OCI-LY3 (cell line): ENCODE data around the gene GTPBP10.

Experiments used
- H2AFZ ChIP-seq: fragments of 200-600, 300-600 bp; shearing (Covaris generic); 2 replicates; pipeline ENCODE4 v1.6.0; 2014; ENCODE audit warnings: antibody characterized with exemption, low read depth, low read length
- H3K27ac ChIP-seq: fragments of 200-600, 300-600 bp; sonication (generic); 2 replicates; pipeline ENCODE4 v1.5.1; 2014; ENCODE audit warnings: mild to moderate bottlenecking, low read length, moderate library complexity, mixed read lengths
- H3K27me3 ChIP-seq: fragments of 200-600, 300-600 bp; sonication (generic); 2 replicates; pipeline ENCODE4 v1.6.1; 2014; ENCODE audit warnings: low read depth, low read length, mixed read lengths
- H3K36me3 ChIP-seq: fragments of 200-600, 300-600 bp; sonication (generic); replicated peaks from 2 replicates; pipeline ENCODE3; 2014; ENCODE audit warnings: low read depth, low read length, mixed read lengths
- H3K4me1 ChIP-seq: fragments of 300-600, 200-600 bp; sonication (generic); 2 replicates; pipeline ENCODE4 v1.6.1; 2014; ENCODE audit warnings: low read length, mixed read lengths
- H3K4me2 ChIP-seq: fragments of 200-600, 300-600 bp; sonication (generic); 2 replicates; pipeline ENCODE4 v1.6.1; 2014; ENCODE audit warnings: low read length, mixed read lengths
- H3K4me3 ChIP-seq: fragments of 300-600, 200-600 bp; sonication (generic); 2 replicates; pipeline ENCODE4 v1.5.1; 2014; ENCODE audit warnings: antibody characterized with exemption, mild to moderate bottlenecking, low read length, moderate library complexity
- H3K79me2 ChIP-seq: fragments of 300-600, 200-600 bp; shearing (Covaris generic); 2 replicates; pipeline ENCODE4 v1.6.1; 2014; ENCODE audit warnings: mild to moderate bottlenecking, low read length, mixed read lengths
- H3K9ac ChIP-seq: fragments of 300-600, 200-600 bp; shearing (Covaris generic); 2 replicates; pipeline ENCODE4 v1.6.0; 2014; ENCODE audit warnings: mild to moderate bottlenecking, low read length, moderate library complexity
- H3K9me3 ChIP-seq: fragments of 200-600, 300-600 bp; shearing (Covaris generic); 2 replicates; pipeline ENCODE4 v1.6.1; 2014; ENCODE audit warnings: low read length, mixed read lengths; ENCODE audit not compliant: insufficient read depth
- H4K20me1 ChIP-seq: fragments of 200-600, 300-600 bp; sonication (generic); 2 replicates; pipeline ENCODE4 v1.6.1; 2016; ENCODE audit warnings: low read length, mixed read lengths; ENCODE audit not compliant: insufficient read depth
- EZH2phosphoT487 ChIP-seq: fragments of 200-600 bp; shearing (Covaris generic); IDR thresholded peaks from 2 replicates; pipeline ENCODE4 v1.6.1; 2018; ENCODE audit warnings: antibody characterized with exemption, mixed run types, low read depth
- TF ChIP-seq, protein P1 (sequence below): fragments of 200-600, 300-600 bp; sonication (generic); IDR thresholded peaks from 2 replicates; pipeline ENCODE4 v1.5.1; 2014; ENCODE audit warnings: antibody characterized with exemption, low read length, low read depth

The GTPBP10 gene

DNA sequence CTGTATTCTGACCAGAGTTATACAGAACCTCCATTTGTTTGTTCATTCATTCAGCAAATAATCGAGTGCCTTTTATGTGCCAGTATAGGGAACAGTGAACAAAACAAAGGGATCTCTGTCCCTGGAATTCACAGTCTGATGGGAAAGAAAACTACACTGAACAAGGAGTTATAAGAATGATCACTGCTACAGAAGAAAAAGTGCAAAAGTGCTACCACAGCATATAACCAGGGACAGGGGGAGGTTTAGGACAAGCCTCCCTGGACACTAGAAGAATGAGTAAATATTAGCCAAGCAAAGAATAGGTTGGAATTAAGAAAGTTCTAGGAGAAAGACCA is 60.9 kb downstream of the GTPBP10 start:
- Histone ChIP-seq H3K4me2 (no peak overlapping the region), H3K9me3 (no peaks in the 10 kb centered on the region), H3K27me3 (no peaks in the 10 kb centered on the region), H2AFZ (no peak overlapping the region), H3K27ac (no peak overlapping the region), H3K36me3 (no peaks in the 10 kb centered on the region), H3K4me3 (no peak overlapping the region), H3K4me1 (peaks cover 6% of the 10 kb centered on the region; the same call in 1 of the 2 replicates), H3K9ac (no peak overlapping the region), H4K20me1 (no peaks in the 10 kb centered on the region), H3K79me2 (no peaks in the 10 kb centered on the region)
- TF ChIP-seq, protein P1, sequence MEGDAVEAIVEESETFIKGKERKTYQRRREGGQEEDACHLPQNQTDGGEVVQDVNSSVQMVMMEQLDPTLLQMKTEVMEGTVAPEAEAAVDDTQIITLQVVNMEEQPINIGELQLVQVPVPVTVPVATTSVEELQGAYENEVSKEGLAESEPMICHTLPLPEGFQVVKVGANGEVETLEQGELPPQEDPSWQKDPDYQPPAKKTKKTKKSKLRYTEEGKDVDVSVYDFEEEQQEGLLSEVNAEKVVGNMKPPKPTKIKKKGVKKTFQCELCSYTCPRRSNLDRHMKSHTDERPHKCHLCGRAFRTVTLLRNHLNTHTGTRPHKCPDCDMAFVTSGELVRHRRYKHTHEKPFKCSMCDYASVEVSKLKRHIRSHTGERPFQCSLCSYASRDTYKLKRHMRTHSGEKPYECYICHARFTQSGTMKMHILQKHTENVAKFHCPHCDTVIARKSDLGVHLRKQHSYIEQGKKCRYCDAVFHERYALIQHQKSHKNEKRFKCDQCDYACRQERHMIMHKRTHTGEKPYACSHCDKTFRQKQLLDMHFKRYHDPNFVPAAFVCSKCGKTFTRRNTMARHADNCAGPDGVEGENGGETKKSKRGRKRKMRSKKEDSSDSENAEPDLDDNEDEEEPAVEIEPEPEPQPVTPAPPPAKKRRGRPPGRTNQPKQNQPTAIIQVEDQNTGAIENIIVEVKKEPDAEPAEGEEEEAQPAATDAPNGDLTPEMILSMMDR = no peak
- no peak for TF ChIP-seq EZH2phosphoT487

DNA sequence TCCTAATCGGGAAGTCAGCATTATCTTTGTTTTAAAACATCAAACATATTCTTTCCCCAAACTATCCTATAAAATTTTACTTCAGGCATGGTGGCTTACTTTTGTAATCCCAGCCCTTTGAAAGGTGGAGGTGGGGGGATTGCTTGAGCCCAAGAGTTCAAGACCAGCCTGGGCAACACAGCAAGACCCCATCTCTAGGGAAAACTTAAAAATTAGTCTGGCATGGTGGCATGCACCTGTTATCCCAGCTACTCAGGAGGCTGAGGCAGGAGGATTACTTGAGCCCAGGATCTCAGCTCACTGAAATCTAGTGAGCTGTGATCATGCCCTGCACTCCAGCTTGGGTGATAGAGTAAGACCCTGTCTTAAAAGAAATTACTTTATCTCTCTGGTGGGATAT is 61.6 kb downstream of the GTPBP10 start:
- H3K4me1 ChIP-seq = peaks cover 4% of the 10 kb centered on the region; the same call in 1 of the 2 replicates
- no peaks in the 10 kb centered on the region for H4K20me1 ChIP-seq
- H3K4me3 ChIP-seq = no peak overlapping the region
- no peak overlapping the region for H2AFZ ChIP-seq
- no peaks in the 10 kb centered on the region for H3K79me2 ChIP-seq
- H3K36me3 ChIP-seq = no peaks in the 10 kb centered on the region
- H3K9me3 ChIP-seq = no peaks in the 10 kb centered on the region
- H3K27me3 ChIP-seq = no peaks in the 10 kb centered on the region
- H3K9ac ChIP-seq = no peak overlapping the region
- H3K27ac ChIP-seq = no peak overlapping the region
- no peak overlapping the region for H3K4me2 ChIP-seq
- TF ChIP-seq, protein P1 = no peak
- TF ChIP-seq EZH2phosphoT487 = no peak

DNA sequence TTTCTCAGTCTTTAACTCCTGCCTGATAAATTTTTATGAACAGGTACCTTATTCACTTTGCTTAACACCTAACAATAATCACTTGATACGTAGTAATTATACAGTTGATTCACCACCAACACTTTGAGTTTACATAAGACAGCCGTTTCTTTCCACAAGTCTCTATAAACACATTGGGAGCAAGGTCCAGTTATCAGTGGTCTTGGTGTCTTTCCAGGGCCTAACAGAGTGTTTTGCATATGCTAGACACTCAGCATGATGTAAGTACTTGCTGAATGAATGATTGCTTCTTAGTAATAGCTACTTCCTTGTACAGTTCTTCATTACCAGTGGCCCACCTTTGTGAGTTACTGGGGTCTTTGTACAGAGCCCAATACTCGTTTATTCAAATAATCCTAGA is 63.2 kb downstream of the GTPBP10 start:
- Histone ChIP-seq H3K4me2 (no peak overlapping the region), H3K9me3 (no peaks in the 10 kb centered on the region), H4K20me1 (no peaks in the 10 kb centered on the region), H3K27ac (no peak overlapping the region), H3K27me3 (no peaks in the 10 kb centered on the region), H3K9ac (no peak overlapping the region), H3K79me2 (no peaks in the 10 kb centered on the region), H3K36me3 (no peaks in the 10 kb centered on the region), H3K4me3 (no peak overlapping the region), H2AFZ (no peak overlapping the region), H3K4me1 (no peaks in the 10 kb centered on the region)
- TF ChIP-seq, protein P1 = no peak
- no peak for TF ChIP-seq EZH2phosphoT487

DNA sequence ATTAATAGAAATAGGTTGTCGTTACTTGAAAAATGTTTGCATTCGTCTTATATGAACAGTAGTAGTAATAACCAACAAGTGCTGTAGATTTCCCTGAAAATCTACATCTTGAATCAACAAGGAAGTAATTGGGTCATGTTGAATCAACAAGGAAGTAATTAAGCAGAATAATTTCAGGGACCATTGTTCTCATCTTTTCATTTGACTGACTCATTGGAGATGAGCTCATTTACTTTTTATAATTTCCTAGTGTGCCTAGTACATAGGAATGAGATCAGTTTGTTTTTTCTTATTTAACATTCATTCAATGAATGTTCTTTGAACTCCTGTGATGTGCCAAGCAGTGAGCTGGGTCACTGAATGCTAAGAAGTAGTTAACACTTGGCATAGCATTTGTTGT is 65.0 kb downstream of the GTPBP10 start:
- Histone ChIP-seq H3K27ac (no peak overlapping the region), H3K9ac (no peak overlapping the region), H3K4me1 (no peaks in the 10 kb centered on the region), H3K36me3 (no peaks in the 10 kb centered on the region), H2AFZ (no peak overlapping the region), H3K27me3 (no peaks in the 10 kb centered on the region), H3K79me2 (no peaks in the 10 kb centered on the region), H3K4me2 (no peak overlapping the region), H4K20me1 (no peaks in the 10 kb centered on the region), H3K4me3 (no peak overlapping the region), H3K9me3 (no peaks in the 10 kb centered on the region)
- no peak for TF ChIP-seq EZH2phosphoT487
- TF ChIP-seq, protein P1 = no peak
